Fibroblast of skin of right quadriceps (primary cell): ENCODE data around the gene RABGAP1.

Experiments
- DNase-seq: peaks from one replicate; pipeline ENCODE4 v3.0.0-alpha.2; 2013

The RABGAP1 gene

GRCh38 chr9:123011380-123011779, 70.6 kb downstream of the RABGAP1 start:
- no peak for DNase-seq

- no peak for DNase-seq
Measured at GRCh38 chr9:123011878-123012528, 71.2 kb downstream of the RABGAP1 start.

DNA sequence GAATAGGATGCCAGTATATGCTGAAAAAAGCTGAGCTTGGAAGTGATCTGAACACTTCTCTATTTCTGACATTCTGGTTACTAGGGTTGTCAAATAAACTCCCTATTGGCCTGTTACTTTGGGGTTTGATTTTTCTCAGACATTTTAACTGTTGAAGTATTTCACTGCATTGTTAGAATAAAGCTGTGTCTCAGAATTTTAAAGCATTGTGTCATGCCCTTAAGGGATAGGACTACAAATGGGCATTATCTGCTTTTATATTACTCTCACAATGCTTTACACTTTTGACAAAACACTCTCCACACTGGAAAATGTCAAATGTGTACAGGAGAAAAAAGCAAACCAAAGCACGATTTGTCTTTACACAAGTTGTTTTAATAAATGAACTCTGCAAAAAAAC, 75.8 kb downstream of the RABGAP1 start:
- no peak for DNase-seq

- DNase-seq: no peak
Measured at GRCh38 chr9:123020796-123021195, 80.0 kb downstream of the RABGAP1 start.

GRCh38 chr9:123026425-123026824, 85.6 kb downstream of the RABGAP1 start:
- DNase-seq: no peak

DNA sequence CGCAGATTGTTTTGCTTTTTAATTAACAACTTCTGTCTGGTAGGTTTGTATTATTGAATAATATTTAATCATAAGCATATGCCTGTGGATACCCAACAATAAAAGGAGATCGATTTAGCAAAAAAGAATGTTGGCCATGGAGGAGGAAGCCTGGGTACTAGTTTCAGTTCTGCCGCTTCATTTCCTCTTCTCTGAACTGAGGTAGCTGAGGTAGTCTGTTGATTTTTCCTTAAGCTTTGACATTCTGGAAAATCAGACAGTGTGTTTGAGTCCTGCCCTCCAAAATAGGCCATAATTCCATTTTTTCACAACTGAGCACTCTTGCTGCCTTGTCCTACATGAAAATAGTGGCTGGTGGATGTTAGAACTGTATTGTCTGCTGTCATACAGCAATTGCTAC, 86.7 kb downstream of the RABGAP1 start:
- DNase-seq: no peak

GRCh38 chr9:123028136-123028535, 87.3 kb downstream of the RABGAP1 start:
- no peak for DNase-seq

DNA sequence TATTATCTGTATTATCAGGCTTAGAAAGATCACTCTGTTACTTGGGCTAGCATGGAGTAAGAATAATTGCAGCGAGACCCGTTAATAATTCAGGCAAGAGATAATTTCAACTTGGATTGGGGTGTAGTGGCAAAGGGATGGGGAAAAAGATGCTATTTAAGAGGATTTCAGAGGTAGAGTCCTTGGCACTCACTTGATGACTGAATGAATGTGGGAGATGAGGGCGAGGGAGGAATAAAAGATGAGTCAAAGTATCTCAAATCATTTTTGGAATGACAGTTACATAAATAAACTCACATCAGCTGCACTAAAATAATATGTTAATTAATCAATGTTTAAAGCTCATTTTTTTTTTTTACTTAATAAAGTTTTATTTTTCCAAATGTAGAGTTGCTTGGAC, 88.2 kb downstream of the RABGAP1 start:
- DNase-seq: no peak

GRCh38 chr9:123031963-123032362, 91.1 kb downstream of the RABGAP1 start:
- no peak for DNase-seq

GRCh38 chr9:123033352-123033751, 92.5 kb downstream of the RABGAP1 start, which contains the start of gene GPR21:
Gene GPR21, plus strand, starts transcription at chr9:123033667. Its CDS starts 900 bp downstream, at chr9:123034567.
- DNase-seq: no peak

- DNase-seq: no peak
Measured at GRCh38 chr9:123033864-123034601, 93.2 kb downstream of the RABGAP1 start.

- no peak for DNase-seq
Measured at GRCh38 chr9:123034881-123035510, 94.2 kb downstream of the RABGAP1 start.

GRCh38 chr9:123035791-123036190, 95.0 kb downstream of the RABGAP1 start:
- no peak for DNase-seq

- DNase-seq: no peak
Measured at GRCh38 chr9:123036893-123037545, 96.2 kb downstream of the RABGAP1 start.

- no peak for DNase-seq
Measured at GRCh38 chr9:123039617-123040219, 98.9 kb downstream of the RABGAP1 start.

DNA sequence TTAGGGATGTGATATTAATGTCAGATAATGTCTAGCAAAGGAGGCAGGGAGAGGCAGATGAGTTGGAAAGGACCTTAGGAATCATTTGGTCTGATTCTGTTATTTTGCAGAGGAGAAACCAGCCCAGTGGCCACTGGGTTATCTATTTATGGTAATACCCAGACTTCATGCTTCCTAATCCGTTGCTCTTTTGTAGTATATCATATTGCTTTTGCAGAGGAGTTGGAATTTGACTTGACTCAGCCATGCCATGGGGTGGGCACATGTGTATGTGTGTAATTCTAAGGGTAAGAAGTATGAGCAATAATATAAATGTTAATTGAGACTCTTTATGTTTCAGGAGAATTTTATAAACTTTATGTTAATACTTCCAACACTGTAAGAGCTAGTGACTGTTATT, 100.0 kb downstream of the RABGAP1 start:
- DNase-seq: no peak

GRCh38 chr9:123041489-123041888, 100.7 kb downstream of the RABGAP1 start:
- DNase-seq: no peak

DNA sequence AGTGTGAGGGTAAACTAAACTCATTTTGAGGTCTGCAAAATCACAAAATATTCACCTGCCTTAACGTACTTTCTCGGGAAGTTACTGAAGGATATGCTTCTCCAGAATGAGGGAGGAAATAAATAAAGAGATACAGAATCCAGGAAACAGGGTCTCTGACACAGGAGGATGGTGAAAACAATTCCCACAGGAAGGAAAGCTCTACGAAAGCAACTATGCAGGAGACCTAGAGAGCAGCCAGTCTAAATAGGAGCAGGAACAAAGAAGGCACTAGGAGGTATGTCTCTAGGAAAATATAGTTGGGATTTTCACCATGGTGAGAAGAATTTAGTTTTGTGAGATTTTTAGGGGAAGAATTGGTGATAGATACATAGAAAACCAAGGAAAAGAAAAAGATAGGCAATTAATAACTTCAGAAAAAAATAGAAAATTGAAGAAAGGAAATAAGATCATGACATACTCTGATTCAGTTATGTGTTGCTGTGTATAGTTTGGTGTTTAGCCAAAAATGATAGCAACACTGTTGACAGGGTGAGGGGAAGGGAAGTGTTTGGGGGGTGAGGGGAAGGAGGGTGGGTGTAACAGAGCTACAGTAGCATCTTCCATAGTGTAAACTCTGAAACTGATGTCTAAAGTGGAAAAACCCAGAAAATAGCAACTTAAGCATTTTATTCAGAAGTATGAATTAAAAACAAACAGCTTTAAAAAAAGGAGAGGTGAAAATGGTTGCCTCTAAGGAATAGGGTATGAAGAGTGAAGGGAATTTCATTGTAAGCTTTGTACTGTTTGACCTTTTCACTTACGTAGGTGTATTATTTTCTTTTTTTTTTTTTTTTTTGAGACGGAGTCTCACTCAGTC, 102.5 kb downstream of the RABGAP1 start:
- no peak for DNase-seq

- peak; percentile 97 for DNase-seq
Measured at GRCh38 chr9:123044586-123044985, 103.8 kb downstream of the RABGAP1 start.

DNA sequence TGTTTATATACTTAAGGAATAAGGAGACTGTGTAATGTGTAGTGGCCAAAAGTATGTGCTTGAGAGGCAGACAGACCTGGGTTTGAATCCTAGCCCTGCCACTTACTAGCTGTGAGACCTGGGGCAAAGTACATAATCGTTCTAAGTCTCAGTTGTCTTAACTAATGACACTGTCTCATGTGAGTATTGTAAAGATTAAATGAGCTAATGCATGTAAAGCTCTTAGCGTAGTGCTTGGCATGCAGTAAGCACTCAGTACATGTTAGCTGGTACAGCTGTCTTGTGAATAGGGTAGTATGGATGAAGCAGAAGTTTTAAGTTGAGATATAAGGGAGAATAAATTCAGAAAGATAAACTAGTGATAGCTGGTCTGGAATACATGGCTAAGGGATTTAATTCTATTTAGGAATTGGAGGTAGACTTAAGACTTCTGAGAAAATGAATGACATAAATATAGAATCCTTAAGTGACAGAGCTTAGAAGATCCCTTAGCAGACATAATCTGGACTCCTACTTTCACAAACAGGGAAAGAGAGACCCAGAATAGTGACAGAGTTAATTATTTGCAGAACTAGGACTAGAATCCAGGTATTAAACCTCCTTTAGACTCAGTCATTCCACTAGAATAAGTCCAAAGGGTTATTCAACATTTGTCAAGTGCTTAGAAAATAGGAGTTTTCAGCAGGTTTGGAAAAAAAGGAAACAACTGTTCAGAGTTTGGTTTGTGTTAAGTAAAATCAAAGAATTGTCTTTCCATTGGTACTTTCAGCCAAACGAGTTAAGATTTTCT, 105.8 kb downstream of the RABGAP1 start:
- DNase-seq: no peak

- DNase-seq: peak; percentile 86
Measured at GRCh38 chr9:123048748-123049147, 107.9 kb downstream of the RABGAP1 start.
